MCF 10A (cell line): Measurements from ENCODE around the gene TACC3. TPM values are rescaled to one million over a fixed set of nuclear protein-coding genes. Genes with fewer than 3 reads are reported as not detected.
A peak's percentile ranks its signal among the peaks of the same experiment; 100 is the strongest.

ENCODE experiments used
- BruUV-seq: library from RNA; stranded (reverse); fragments of 400-500 nt; replicated peaks from 2 replicates; lab custom pipeline; 2021; lab: Mats Ljungman, UMichigan
- CTCF ChIA-PET: fragments of 300-600 bp; sonication (Branson Sonifier 250); formaldehyde crosslinking; extraction: SDS; loops from one replicate; lab custom pipeline; 2021; ENCODE audit warnings: antibody characterized with exemption, inconsistent platforms; lab: Yijun Ruan, JAX
- POLR2A ChIA-PET: fragments of 300-600, 350-650 bp; sonication (Branson Sonifier 250); formaldehyde crosslinking; extraction: SDS; loops from one replicate; lab custom pipeline; 2020; ENCODE audit warnings: antibody characterized with exemption, inconsistent platforms; lab: Yijun Ruan, JAX
- DNase-seq: peaks from one replicate; pipeline ENCODE4 v3.0.0-alpha.2; 2018; ENCODE audit not compliant: unreplicated experiment
- H3K27ac Mint-ChIP-seq: one replicate; pipeline ENCODE4 v1.8.0; 2022; ENCODE audit warnings: mild to moderate bottlenecking, low read depth, mixed read lengths; ENCODE audit not compliant: unreplicated experiment
- H3K27me3 Mint-ChIP-seq: one replicate; pipeline ENCODE4 v1.8.0; 2022; ENCODE audit warnings: mixed read lengths; ENCODE audit not compliant: insufficient read depth, unreplicated experiment
- H3K36me3 Mint-ChIP-seq: one replicate; pipeline ENCODE4 v1.8.0; 2022; ENCODE audit warnings: mild to moderate bottlenecking, moderate library complexity, mixed read lengths; ENCODE audit not compliant: insufficient read depth, unreplicated experiment
- H3K4me1 Mint-ChIP-seq: one replicate; pipeline ENCODE4 v1.8.0; 2022; ENCODE audit warnings: mixed read lengths; ENCODE audit not compliant: insufficient read depth, unreplicated experiment
- H3K4me3 Mint-ChIP-seq: one replicate; pipeline ENCODE4 v1.8.0; 2022; ENCODE audit warnings: mild to moderate bottlenecking, moderate library complexity, mixed read lengths; ENCODE audit not compliant: unreplicated experiment
- H3K9me3 Mint-ChIP-seq: one replicate; pipeline ENCODE4 v1.8.0; 2022; ENCODE audit warnings: mixed read lengths; ENCODE audit not compliant: unreplicated experiment
- CTCF ChIP-seq: fragments of 200-600 bp; IDR thresholded peaks from one replicate; pipeline ENCODE4 v1.8.0; 2022; ENCODE audit warnings: antibody characterized with exemption, mild to moderate bottlenecking; ENCODE audit not compliant: unreplicated experiment
- intact Hi-C: fragments of 100-400 bp; cut with micrococcal nuclease; formaldehyde crosslinking; loops from 2 replicates; pipeline ENCODE4 v1.14.1; 2022
- total RNA-seq: library from RNA; stranded (reverse); gene quantifications from 2 replicates; pipeline ENCODE4 v1.2.3, GENCODE V29; 2022

Gene TACC3
- total RNA-seq, 1 experiment from 2014 or later: 69.8 TPM

DNA sequence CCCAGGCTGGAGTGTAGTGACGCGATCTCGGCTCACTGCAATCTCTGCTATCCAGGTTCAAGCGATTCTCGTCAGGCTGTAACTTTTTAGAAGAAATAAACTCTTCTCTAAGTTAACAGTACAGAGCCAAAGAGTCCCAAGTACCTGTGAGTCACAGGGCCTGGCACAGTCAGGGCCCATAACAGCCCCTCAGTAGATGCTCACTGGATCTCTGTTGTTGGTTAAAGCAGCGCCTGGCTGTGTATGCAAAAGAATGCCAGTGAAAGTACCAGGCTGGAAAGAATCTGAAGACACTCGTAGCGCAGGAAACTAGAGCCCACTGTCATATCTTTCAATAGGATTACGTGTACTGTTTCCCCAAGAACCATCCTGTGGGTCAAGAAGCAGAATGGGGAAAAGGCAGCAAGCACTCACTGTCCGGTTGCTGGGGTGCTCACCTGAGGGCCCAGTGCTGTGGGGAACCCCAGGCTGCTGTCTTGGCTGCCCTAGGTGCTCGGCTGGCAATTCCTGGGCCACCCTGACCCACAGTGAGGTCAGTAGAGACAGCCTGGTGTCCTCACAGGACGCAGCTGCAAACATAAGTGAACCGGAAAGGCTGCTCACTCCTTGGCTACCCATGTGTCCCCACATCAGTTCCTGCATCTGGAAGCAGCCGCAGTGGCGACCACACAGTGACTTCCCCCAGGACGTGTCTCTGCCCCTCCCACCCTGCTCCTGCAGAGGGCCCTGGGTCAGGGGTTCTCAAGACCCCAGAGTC, 6.1 kb upstream of the TACC3 start:
- no TSS peak for BruUV-seq
- Mint-ChIP-seq H3K9me3 (no peaks in the 10 kb centered on the region), H3K4me3 (no peak overlapping the region), H3K4me1 (peaks cover 3% of the 10 kb centered on the region), H3K27me3 (no peaks in the 10 kb centered on the region), H3K27ac (no peak overlapping the region), H3K36me3 (peaks cover 13% of the 10 kb centered on the region)
- intact Hi-C loops: no loop called here
- no peak for DNase-seq
- CTCF ChIA-PET: interaction anchor here (0.6 kb wide), 1 partner anchor 11 kb away, joined by 3 read pairs; no protein-coding TSS in a partner anchor
- TF ChIP-seq CTCF: no peak
- POLR2A ChIA-PET: interaction anchor here (1.0 kb wide), 1 partner anchor 156 kb away, joined by 3 read pairs; the partner anchor contains the start of gene NSD2

DNA sequence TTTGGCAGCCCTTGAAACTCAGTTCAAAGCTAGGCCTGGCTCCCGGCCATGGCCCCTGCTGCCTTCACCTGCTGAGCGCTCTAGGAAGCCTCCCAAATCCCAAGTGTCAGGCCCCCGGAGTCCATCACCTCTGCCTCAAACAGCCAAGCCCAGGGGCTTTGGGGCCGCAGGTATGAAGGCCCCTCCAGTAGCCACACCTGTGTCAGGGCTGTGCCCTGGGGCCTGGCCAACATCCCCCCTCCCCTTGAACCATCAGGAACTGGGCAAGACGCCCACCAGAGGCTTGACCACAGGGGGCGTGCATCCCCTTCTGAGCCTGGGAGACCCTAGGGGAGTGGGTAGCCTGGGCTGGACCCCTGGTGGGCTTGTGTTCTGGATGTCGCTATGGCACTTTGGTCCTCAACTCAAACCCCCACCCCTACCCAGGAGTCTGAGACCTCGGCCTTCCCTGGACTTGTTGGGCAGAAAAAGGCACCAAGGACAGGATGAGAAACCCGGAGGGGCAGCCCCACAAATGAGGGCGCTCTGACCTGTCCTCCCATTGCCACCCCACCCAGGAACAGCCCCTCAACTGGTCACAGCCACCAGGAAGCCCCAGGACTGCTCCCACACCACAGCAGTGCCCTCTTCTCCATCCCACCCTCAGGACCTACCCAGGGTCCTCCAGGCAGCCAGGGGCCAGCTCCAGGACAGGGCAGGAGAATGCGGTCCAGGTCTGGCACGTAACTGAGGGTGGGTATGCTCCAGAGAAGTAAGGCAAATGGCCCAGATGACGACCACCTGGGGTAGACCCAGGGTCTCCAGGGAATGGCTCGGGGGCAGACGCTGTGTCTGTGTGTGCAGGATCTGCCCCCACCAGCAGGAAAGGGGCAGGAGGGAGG, 5.0 kb upstream of the TACC3 start:
- H3K4me3 Mint-ChIP-seq: no peak overlapping the region
- no peak for DNase-seq
- no peaks in the 10 kb centered on the region for H3K27me3 Mint-ChIP-seq
- ChIA-PET CTCF (no interaction called here), POLR2A (interaction anchor here (0.9 kb wide), 1 partner anchor 11 kb away, joined by 3 read pairs; no protein-coding TSS in a partner anchor)
- H3K4me1 Mint-ChIP-seq: no peaks in the 10 kb centered on the region
- no peaks in the 10 kb centered on the region for H3K9me3 Mint-ChIP-seq
- H3K36me3 Mint-ChIP-seq: peaks cover 10% of the 10 kb centered on the region
- no peak overlapping the region for H3K27ac Mint-ChIP-seq
- intact Hi-C loops: no loop called here
- TF ChIP-seq CTCF: no peak
- TSS peak; percentile 8 for BruUV-seq

- CTCF ChIA-PET: interaction anchor here (1.6 kb wide), 1 partner anchor 25 kb away, joined by 3 read pairs; no protein-coding TSS in a partner anchor
- POLR2A ChIA-PET: interaction anchor here (0.9 kb wide), 1 partner anchor 10 kb away, joined by 3 read pairs; no protein-coding TSS in a partner anchor
- Mint-ChIP-seq H3K9me3 (no peaks in the 10 kb centered on the region), H3K27me3 (no peaks in the 10 kb centered on the region), H3K36me3 (peaks cover 10% of the 10 kb centered on the region), H3K4me1 (peaks cover 7% of the 10 kb centered on the region), H3K27ac (no peak overlapping the region), H3K4me3 (peak overlapping the region; percentile 29)
- no TSS peak for BruUV-seq
- no peak for DNase-seq
- no peak for TF ChIP-seq CTCF
- intact Hi-C loops: no loop called here
Measured at GRCh38 chr4:1717129-1718094, 3.9 kb upstream of the TACC3 start.
